Heart right ventricle (tissue), 16 donors: Measurements from ENCODE around the gene SRPK3. TPM values are rescaled to one million over a fixed set of nuclear protein-coding genes. Genes with fewer than 3 reads are reported as not detected.

Experiments
- ATAC-seq, 8 donors: fragments of 200-7000 bp; cut with Tn5 transposase; one replicate each; pipeline ENCODE4 v1.9.1; 2020; ENCODE audit warnings: mild to moderate bottlenecking in 8 of 8, moderate library complexity in 8 of 8, moderate number of reproducible peaks in 1 of 8
- DNase-seq, 2 donors: peaks; one replicate each; pipeline ENCODE4 v3.0.0-alpha.2; 2020
- H3K27ac ChIP-seq, 10 donors: fragments of 200-600 bp; sonication (generic) in 2 of 10; one replicate each; pipeline versions ENCODE4 v1.5.0 to v1.8.0; 2020 to 2022; ENCODE audit warnings: mild to moderate bottlenecking in 3 of 10
- H3K27me3 ChIP-seq, 7 donors: fragments of 200-600 bp; one replicate each; pipeline ENCODE4 v1.8.0; 2021 to 2022; ENCODE audit warnings: mild to moderate bottlenecking in 2 of 7
- H3K36me3 ChIP-seq, 9 donors: fragments of 200-600 bp; sonication (generic) in 1 of 9; one replicate each; pipeline versions ENCODE4 v1.5.0 to v1.8.0; 2020 to 2022; ENCODE audit warnings: mild to moderate bottlenecking in 2 of 9
- H3K4me1 ChIP-seq, 9 donors: fragments of 200-600 bp; sonication (generic) in 1 of 9; one replicate each; pipeline versions ENCODE4 v1.5.0 to v1.8.0; 2020 to 2022; ENCODE audit warnings: mild to moderate bottlenecking in 4 of 9
- H3K4me3 ChIP-seq, 10 donors: fragments of 200-600 bp; sonication (generic) in 2 of 10; one replicate each; pipeline versions ENCODE4 v1.5.0 to v1.8.0; 2020 to 2022; ENCODE audit warnings: mild to moderate bottlenecking in 7 of 10, moderate library complexity in 2 of 10
- H3K9me3 ChIP-seq, 11 donors: fragments of 200-600 bp in 10 of 11; sonication (generic) in 2 of 11; one replicate each; pipeline versions ENCODE4 v1.5.0 to v1.8.0; 2013 to 2022; ENCODE audit warnings: mild to moderate bottlenecking in 2 of 11, control low read depth in 1 of 11, moderate library complexity in 1 of 11
- CTCF ChIP-seq, 9 donors: fragments of 200-600 bp; sonication (generic) in 2 of 9; IDR thresholded peaks; one replicate each; pipeline versions ENCODE4 v1.5.0 to v1.8.0; 2021 to 2022; ENCODE audit warnings: antibody characterized with exemption in 9 of 9, mild to moderate bottlenecking in 5 of 9, moderate library complexity in 1 of 9
- WGBS, 2 donors: extraction: QIAGEN DNeasy Blood & Tissue Kit; methylation state at CpG; one replicate each; pipeline ENCODE4 v1.1.7; 2013; ENCODE audit warnings: inconsistent platforms in 1 of 2; 5-methylcytosine and 5-hydroxymethylcytosine counted together
- intact Hi-C, 10 donors: fragments of 100-400 bp; cut with DNase I; formaldehyde crosslinking; loops; one replicate each; pipeline versions ENCODE4 v1.11.1 to v1.14.2; 2022
- polyA plus RNA-seq, 2 donors: library from polyadenylated mRNA; stranded (reverse); fragments of 200-250 nt; gene quantifications; one replicate each; pipeline ENCODE4 v1.2.3, GENCODE V29; 2013
- total RNA-seq, 10 donors: library from RNA; stranded (reverse); fragmentation: NEBNext Ultra II Directional in 3 of 10; extraction: Animal tissue kit (Norgen Biotek cat#: 25700) in 3 of 10; gene quantifications; one replicate each; pipeline versions ENCODE4 v1.2.1 to v1.2.4, GENCODE V29; 2021 to 2023
- donor health status: Arrhythmogenic right ventricular cardiomyopathy.
- donor health status: ischemic (EF 13 %, LVEDD 7.1; RV severe dilation, severe dysfunction).
- donor health status: healthy with polysubstance abuse.
- donor health status: DM: no; HTN: yes; CAD: no.
- donor health status: DM: no; HTN: no; CAD: no.
- donor health status: ischemic (EF 25% LVEDD 6.9; RV normal size, moderate dysfunction).
- donor health status: ischemic (EF 25% LVEDD 5.7; RV mildly dilated, moderate dysfunction).
- donor health status: healthy.
- donor health status: DM: yes; HTN: yes; CAD: no.
- donor health status: Ischemic cardiomyopathy.
- donor health status: ischemic (EF 35%, LVEDD 5.7; RV mildly dilated, moderate dysfunction).
- donor health status: nonischemic (EF 11% LVEDD 7.7; RV severe dilation, severe dysfunction).
- donor health status: DM: yes; HTN: yes; CAD: no.
- donor health status: PGD.
- donor health status: ischemic (EF 29% LVEDD 5.4; RV normal size, mild dysfunction).
- donor health status: nonischemic (EF 23%, LVEDD 6.1; RV moderate dilation, normal function).

The SRPK3 gene
- total and polyA plus RNA-seq, 12 donors: 9.9 to 52.7 (median 44.8) TPM

GRCh38 chrX:153763298-153763932, 17.4 kb upstream of the SRPK3 start:
- TF ChIP-seq CTCF (IDR thresholded peaks at IDR 0.05): no peak
- ATAC-seq: no peak
- intact Hi-C loops: loop anchor here in 5 of 10 donors (5.0 to 10.0 kb wide), 3 partner anchors 184 to 191 kb away; no protein-coding TSS in a partner anchor
- Histone ChIP-seq H3K9me3 (no peaks in the 10 kb centered on the region), H3K36me3 (no peaks in the 10 kb centered on the region), H3K4me1 (peaks cover 3 to 23% (median 15%) of the 10 kb centered on the region in 9 donors), H3K4me3 (no peak overlapping the region), H3K27ac (no peak overlapping the region), H3K27me3 (peaks cover 0 to 11% (median 0%) of the 10 kb centered on the region in 7 donors)
- peak in 1 of 2 donors; percentile 2 for DNase-seq
- WGBS, 2 donors: 87 to 92% methylated on average over 11 to 16 of the region's 18 CpGs

- Histone ChIP-seq H3K27me3 (peaks cover 0 to 11% (median 0%) of the 10 kb centered on the region in 7 donors), H3K4me1 (peaks cover 3 to 23% (median 15%) of the 10 kb centered on the region in 9 donors), H3K9me3 (no peaks in the 10 kb centered on the region), H3K27ac (peak within 1 kb of the TSS in 7 of 10 donors; percentile 10 to 52 (median 39)), H3K36me3 (no peaks in the 10 kb centered on the region), H3K4me3 (peak within 1 kb of the TSS in 3 of 10 donors; percentile 23 to 33 (median 24))
- 15 to 30% methylated on average over 19 to 26 of the region's 26 CpGs for WGBS, 2 donors
- intact Hi-C loops: loop anchor here in 9 of 10 donors (1.0 to 10.0 kb wide), 8 partner anchors 31 to 191 kb away; partner anchors contain the start of genes IDH3G (in 1 of the 9) and SSR4 (in 1 of the 9)
- ATAC-seq (peak; percentile 74 to 93 (median 83)), DNase-seq (peak; percentile 62 to 77)
- peak; percentile 48 to 87 (median 75) for TF ChIP-seq CTCF (IDR thresholded peaks at IDR 0.05)
Observed at GRCh38 chrX:153763989-153764755, 16.7 kb upstream of the SRPK3 start, which contains the start of gene PLXNB3. Gene PLXNB3, plus strand, starts transcription at chrX:153764249. Its CDS starts 1,287 bp downstream, at chrX:153765536.

GRCh38 chrX:153764786-153765137, 16.1 kb upstream of the SRPK3 start:
- Histone ChIP-seq H3K27ac (peak overlapping the region in 6 of 10 donors; percentile 12 to 52 (median 42)), H3K9me3 (no peaks in the 10 kb centered on the region), H3K27me3 (peaks cover 0 to 11% (median 0%) of the 10 kb centered on the region in 7 donors), H3K36me3 (no peaks in the 10 kb centered on the region), H3K4me3 (no peak overlapping the region), H3K4me1 (peaks cover 3 to 23% (median 15%) of the 10 kb centered on the region in 9 donors)
- intact Hi-C loops: loop anchor here (1.0 to 10.0 kb wide), 8 partner anchors 30 to 190 kb away; partner anchors contain the start of genes IDH3G (in 1 of the 10) and SSR4 (in 1 of the 10)
- TF ChIP-seq CTCF (IDR thresholded peaks at IDR 0.05): no peak
- ATAC-seq (peak in 3 of 8 donors; percentile 11 to 13 (median 12)), DNase-seq (no peak)
- 80 to 82% methylated on average over 3 to 7 of the region's 7 CpGs for WGBS, 2 donors
